ENCODE measurements around the gene DDX59.

DDX59 gene

GRCh38 chr1:200659269-200659668, 10.4 kb downstream of the DDX59 start:
- DNase-seq (ENCODE audit: extremely low spot score): no peak
- CTCF ChIA-PET: interaction anchor here (0.6 kb wide), 1 partner anchor 293 kb away, joined by 6 read pairs; no protein-coding TSS in a partner anchor
- TF ChIP-seq HDGF (IDR thresholded peaks at IDR 0.05; ENCODE audit: borderline replicate concordance) (no peak), ELF4 (IDR thresholded peaks at IDR 0.05) (no peak), SUZ12 (IDR thresholded peaks at IDR 0.05) (no peak), CTBP1 (IDR thresholded peaks at IDR 0.05; ENCODE audit: borderline replicate concordance) (no peak), SP1 (IDR thresholded peaks at IDR 0.05) (no peak), NFRKB (IDR thresholded peaks at IDR 0.05) (no peak), TARDBP (IDR thresholded peaks at IDR 0.05) (no peak), ARNT (IDR thresholded peaks at IDR 0.05) (no peak), BHLHE40 (IDR thresholded peaks at IDR 0.05; ENCODE audit: borderline replicate concordance) (no peak), FOXK2 (IDR thresholded peaks at IDR 0.05) (no peak), PKNOX1 (IDR thresholded peaks at IDR 0.05) (no peak), LEF1 (IDR thresholded peaks at IDR 0.05; ENCODE audit: borderline replicate concordance) (no peak), ZNF384 (IDR thresholded peaks at IDR 0.05) (no peak), FOXA1 (IDR thresholded peaks at IDR 0.05) (no peak), FOXM1 (IDR thresholded peaks at IDR 0.05; ENCODE audit: borderline replicate concordance) (no peak), L3MBTL2 (conservative IDR thresholded peaks at IDR 0.05) (no peak)
- POLR2A ChIA-PET: no interaction called here

GRCh38 chr1:200658037-200658818, 11.5 kb downstream of the DDX59 start:
- TF ChIP-seq LEF1 (IDR thresholded peaks at IDR 0.05; ENCODE audit: borderline replicate concordance): no peak
- TF ChIP-seq SUZ12 (IDR thresholded peaks at IDR 0.05): no peak
- no peak for TF ChIP-seq CTBP1 (IDR thresholded peaks at IDR 0.05; ENCODE audit: borderline replicate concordance)
- no peak for TF ChIP-seq L3MBTL2 (conservative IDR thresholded peaks at IDR 0.05)
- no peak for TF ChIP-seq FOXK2 (IDR thresholded peaks at IDR 0.05)
- no peak for TF ChIP-seq TARDBP (IDR thresholded peaks at IDR 0.05)
- TF ChIP-seq PKNOX1 (IDR thresholded peaks at IDR 0.05): no peak
- TF ChIP-seq ELF4 (IDR thresholded peaks at IDR 0.05): no peak
- TF ChIP-seq ZNF384 (IDR thresholded peaks at IDR 0.05): no peak
- TF ChIP-seq BHLHE40 (IDR thresholded peaks at IDR 0.05; ENCODE audit: borderline replicate concordance): no peak
- TF ChIP-seq NFRKB (IDR thresholded peaks at IDR 0.05): no peak
- TF ChIP-seq HDGF (IDR thresholded peaks at IDR 0.05; ENCODE audit: borderline replicate concordance): no peak
- TF ChIP-seq FOXA1 (IDR thresholded peaks at IDR 0.05): no peak
- no peak for TF ChIP-seq ARNT (IDR thresholded peaks at IDR 0.05)
- TF ChIP-seq SP1 (IDR thresholded peaks at IDR 0.05): no peak
- TF ChIP-seq FOXM1 (IDR thresholded peaks at IDR 0.05; ENCODE audit: borderline replicate concordance): no peak
- ChIA-PET CTCF (interaction anchor here (0.6 kb wide), 1 partner anchor 294 kb away, joined by 6 read pairs; no protein-coding TSS in a partner anchor), POLR2A (interaction anchor here (1.3 kb wide), 1 partner anchor 11 kb away, joined by 3 read pairs; the partner anchor contains the start of gene DDX59)
- DNase-seq (ENCODE audit: extremely low spot score): no peak

- ChIA-PET POLR2A (no interaction called here), CTCF (no interaction called here)
- no peak for DNase-seq (ENCODE audit: extremely low spot score)
- no peak for TF ChIP-seq TARDBP (IDR thresholded peaks at IDR 0.05)
- no peak for TF ChIP-seq NFRKB (IDR thresholded peaks at IDR 0.05)
- no peak for TF ChIP-seq HDGF (IDR thresholded peaks at IDR 0.05; ENCODE audit: borderline replicate concordance)
- TF ChIP-seq CTBP1 (IDR thresholded peaks at IDR 0.05; ENCODE audit: borderline replicate concordance): no peak
- no peak for TF ChIP-seq SUZ12 (IDR thresholded peaks at IDR 0.05)
- no peak for TF ChIP-seq ELF4 (IDR thresholded peaks at IDR 0.05)
- no peak for TF ChIP-seq SP1 (IDR thresholded peaks at IDR 0.05)
- no peak for TF ChIP-seq FOXA1 (IDR thresholded peaks at IDR 0.05)
- TF ChIP-seq LEF1 (IDR thresholded peaks at IDR 0.05; ENCODE audit: borderline replicate concordance): no peak
- TF ChIP-seq BHLHE40 (IDR thresholded peaks at IDR 0.05; ENCODE audit: borderline replicate concordance): no peak
- no peak for TF ChIP-seq ARNT (IDR thresholded peaks at IDR 0.05)
- no peak for TF ChIP-seq FOXK2 (IDR thresholded peaks at IDR 0.05)
- TF ChIP-seq FOXM1 (IDR thresholded peaks at IDR 0.05; ENCODE audit: borderline replicate concordance): no peak
- TF ChIP-seq PKNOX1 (IDR thresholded peaks at IDR 0.05): no peak
- no peak for TF ChIP-seq ZNF384 (IDR thresholded peaks at IDR 0.05)
- TF ChIP-seq L3MBTL2 (conservative IDR thresholded peaks at IDR 0.05): no peak
Measured at GRCh38 chr1:200654660-200655059, 15.0 kb downstream of the DDX59 start.

- DNase-seq (ENCODE audit: extremely low spot score): no peak
- CTCF ChIA-PET: no interaction called here
- TF ChIP-seq ELF4 (IDR thresholded peaks at IDR 0.05) (no peak), PKNOX1 (IDR thresholded peaks at IDR 0.05) (peak; percentile 67)
- POLR2A ChIA-PET: no interaction called here
Measured at GRCh38 chr1:200653022-200653462, 16.7 kb downstream of the DDX59 start.

GRCh38 chr1:200652378-200652777, 17.3 kb downstream of the DDX59 start:
- no peak for DNase-seq (ENCODE audit: extremely low spot score)
- ChIA-PET CTCF (interaction anchor here (0.6 kb wide), 1 partner anchor 30 kb away, joined by 7 read pairs; no protein-coding TSS in a partner anchor), POLR2A (no interaction called here)
- TF ChIP-seq ZNF384 (IDR thresholded peaks at IDR 0.05): no peak
- no peak for TF ChIP-seq L3MBTL2 (conservative IDR thresholded peaks at IDR 0.05)
- TF ChIP-seq NFRKB (IDR thresholded peaks at IDR 0.05): no peak
- no peak for TF ChIP-seq FOXA1 (IDR thresholded peaks at IDR 0.05)
